ENCODE results near the gene STAP2. TPM values are rescaled to one million over a fixed set of nuclear protein-coding genes. Genes with fewer than 3 reads are reported as not detected.

The STAP2 gene, protein sequence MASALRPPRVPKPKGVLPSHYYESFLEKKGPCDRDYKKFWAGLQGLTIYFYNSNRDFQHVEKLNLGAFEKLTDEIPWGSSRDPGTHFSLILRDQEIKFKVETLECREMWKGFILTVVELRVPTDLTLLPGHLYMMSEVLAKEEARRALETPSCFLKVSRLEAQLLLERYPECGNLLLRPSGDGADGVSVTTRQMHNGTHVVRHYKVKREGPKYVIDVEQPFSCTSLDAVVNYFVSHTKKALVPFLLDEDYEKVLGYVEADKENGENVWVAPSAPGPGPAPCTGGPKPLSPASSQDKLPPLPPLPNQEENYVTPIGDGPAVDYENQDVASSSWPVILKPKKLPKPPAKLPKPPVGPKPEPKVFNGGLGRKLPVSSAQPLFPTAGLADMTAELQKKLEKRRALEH
- 2.6 TPM in 2 replicates for total RNA-seq (2014; rRNA removed; shearing (Covaris generic))
- 10.9 and 19.5 TPM in 2 replicates for polyA plus RNA-seq (2014; cell fraction: nucleus; rRNA removed)

DNA sequence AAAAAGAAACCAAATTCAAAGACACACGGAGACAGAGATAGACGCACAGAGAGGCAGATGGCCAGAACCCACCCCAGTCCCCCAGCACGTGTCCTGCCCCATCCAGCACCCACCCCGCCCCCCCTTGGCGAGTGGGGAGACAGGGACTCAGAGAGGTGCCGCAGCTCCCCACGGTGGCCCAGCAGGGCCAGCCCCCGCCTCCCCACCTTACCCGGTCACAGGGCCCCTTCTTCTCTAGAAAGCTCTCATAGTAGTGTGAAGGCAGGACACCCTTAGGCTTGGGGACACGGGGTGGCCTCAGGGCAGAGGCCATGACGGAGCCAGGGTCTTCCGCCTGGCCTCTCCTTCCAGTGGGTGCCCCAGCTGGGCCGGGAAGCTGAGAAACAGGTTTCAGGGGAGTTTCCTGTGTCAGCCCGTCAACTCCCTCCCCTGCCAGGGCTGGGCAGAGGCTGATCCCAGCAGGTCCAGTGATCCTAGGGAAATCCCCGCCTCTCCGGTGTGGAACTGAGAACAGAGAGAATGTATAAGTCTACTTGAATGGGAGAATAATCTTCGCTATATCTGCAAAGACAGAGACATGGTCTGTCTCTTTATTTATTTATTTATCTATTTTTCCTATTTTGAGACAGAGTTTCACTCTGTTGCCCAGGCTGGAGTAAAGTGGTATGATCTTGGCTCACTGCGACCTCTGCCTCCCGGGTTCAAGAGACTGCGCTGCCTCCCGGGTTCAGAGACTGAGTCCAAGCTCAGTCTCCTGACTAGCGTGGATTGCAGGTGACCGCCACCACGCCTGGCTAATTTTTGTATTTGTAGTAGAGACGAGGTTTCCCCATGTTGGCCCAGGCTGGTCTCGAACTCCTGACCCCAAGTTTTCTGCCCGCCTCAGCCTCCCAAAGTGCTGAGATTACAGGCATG, at the start of gene STAP2:
TSS of gene STAP2 (minus strand) at position 387 of the 915 bp plus-strand sequence. CDS start at position 313, 74 bp downstream.
- no peak for DNase-seq (ENCODE audit: extremely low read depth, low read depth)

DNA sequence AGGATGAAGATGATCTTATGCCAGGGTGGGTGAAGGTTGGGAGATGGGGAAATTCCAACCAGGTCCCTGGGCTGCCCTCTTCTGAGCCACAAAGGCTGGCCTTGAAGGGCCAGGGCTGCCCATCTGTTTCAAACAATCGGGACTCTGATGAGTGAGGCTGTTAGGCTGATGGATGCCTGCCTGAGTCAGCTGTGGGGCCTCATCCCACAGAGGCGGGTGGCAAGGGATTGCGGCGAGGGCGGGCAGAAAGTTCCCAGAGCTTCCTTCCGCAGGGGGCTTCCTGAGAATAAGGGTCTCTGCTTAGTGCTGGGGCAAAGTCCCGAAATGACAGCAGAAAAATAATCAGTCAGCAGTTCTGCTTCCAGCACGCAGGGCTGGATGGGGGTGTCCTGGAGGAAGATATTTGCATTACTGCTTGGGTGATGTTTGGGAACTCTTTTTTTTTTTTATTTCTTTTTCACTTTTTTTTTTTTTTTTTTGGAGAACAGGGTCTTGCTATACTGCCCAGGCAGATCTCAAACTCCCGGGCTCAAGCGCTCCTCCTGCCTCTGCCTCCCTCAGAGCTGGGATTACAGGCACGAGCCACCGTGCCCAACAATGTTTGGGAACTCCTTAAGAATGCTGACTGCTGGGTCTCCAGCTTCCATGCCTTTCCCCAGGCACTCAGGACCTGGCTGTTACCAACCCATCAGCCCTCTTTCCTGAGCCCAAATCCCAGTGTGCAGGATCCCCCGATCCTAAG, 47.6 kb upstream of the STAP2 start:
- no peak for DNase-seq (ENCODE audit: extremely low read depth, low read depth)

DNA sequence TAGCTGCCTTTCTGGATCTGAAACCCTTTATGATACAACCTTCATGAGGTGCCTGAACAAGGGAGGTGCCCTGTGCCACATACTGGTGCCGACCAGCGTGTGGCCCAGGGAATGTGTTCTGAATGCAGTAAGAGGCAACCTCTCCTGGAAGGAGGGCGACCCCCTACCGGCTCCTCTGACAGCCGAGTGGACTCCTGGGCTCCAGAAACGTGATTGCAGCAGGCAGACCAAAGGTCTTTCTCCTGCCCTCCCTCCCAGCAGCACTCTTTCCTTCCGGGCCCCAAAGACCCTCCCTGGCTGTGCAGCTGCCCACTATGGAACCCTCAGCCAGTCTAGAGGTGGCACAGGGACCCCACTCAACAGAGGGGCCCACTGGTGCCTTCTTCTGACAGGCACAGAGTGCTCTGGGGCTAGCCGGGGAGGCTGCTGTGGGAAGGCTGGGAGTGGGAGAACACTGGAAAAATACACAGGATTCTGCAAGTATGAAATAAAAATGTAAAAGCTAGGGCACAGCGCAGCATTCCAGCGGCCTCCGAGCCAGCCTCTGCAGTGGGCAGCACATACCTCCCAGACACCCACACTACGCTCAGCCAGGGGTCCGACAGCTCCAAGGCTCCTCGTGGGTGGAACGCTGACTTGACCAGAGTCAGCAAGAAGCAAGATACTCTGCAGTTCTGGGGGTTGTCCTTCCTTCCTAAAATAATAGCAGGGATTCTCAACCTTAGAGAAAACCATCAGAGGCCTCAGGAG, 46.8 kb upstream of the STAP2 start:
- DNase-seq (ENCODE audit: extremely low read depth, low read depth), result no peak

DNA sequence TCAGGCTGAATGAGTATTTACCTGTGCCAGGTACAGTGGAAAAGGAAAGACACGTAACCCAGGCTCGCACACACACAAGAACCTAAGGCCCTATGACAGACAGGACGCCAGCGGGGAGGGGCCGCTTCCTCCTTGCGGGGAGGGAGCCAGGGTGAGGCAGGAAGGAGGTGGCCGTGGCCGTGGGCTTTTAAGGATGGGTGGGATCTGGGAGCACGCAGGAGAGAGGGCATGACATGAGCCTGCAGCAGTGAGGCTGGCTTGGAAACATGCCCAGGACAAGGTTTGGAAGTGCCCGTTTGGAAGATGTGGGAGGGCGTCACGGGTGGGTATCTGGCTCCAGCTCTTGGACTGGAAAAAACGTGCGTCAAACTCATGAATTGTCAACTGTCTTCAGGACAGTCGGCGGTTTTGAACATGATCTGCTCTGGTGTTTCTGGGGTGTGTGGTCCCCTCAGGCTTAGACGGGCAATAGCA, 41.7 kb upstream of the STAP2 start:
- no peak for DNase-seq (ENCODE audit: extremely low read depth, low read depth)

DNA sequence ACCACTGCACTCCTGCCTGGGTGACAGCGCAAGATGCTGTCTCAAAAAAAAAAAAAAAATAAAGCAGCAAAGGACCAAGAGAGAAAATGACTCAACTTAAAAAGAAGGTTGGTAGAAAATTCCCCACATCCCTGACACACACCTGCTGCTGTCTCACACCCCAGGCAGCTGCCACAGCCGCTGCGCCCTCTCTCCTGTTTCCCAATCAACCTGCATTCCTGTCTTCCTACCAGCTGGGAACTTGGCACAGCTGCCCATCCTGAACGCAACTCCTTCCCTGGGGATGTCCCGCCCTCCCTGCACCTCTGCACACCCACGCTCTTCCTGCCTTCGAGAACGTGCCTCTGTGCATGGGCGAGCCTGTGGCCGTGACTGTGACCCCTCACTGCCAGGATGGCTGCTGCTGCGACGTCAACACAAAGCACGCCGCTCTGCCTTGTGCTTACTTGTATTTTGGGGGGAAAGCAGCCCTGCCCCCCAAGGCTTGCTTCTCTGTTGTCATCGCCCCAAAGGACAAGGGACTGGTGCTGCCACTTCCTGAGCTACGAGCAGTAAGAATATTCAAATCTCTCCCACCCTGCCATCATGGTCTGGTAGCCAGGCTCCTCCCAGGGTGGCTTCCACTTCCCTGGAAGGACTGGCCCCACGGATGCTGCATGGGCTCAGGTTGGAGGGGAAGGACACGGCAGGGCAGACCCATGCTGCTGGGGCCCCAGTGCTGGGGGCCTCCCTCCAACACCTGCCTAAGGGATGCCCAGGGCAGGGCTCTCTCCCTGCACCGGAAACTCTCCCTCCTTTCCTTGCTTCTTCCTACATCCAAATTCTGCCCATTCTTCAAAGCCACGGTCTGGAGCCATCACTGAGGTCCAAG, 41.0 kb upstream of the STAP2 start:
- DNase-seq (ENCODE audit: extremely low read depth, low read depth), result no peak

DNA sequence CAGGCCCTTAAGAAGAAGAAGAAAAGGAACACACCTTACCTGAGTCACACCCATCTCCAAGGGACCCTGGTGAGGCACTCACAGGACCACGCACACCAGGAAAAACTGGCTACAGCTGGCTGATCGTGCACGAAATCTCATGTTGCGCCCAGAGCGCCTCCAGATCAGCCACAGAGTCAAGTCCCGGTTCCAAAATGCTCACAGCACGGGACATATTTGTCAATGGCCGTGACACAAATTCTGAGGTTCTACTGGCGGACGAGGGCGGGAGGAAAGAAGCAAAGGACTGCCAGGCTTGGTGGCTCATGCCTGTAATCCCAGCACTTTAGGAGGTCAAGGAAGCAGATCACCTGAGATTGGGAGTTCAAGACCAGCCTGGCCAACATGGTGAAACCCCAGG, 40.3 kb upstream of the STAP2 start:
- no peak for DNase-seq (ENCODE audit: extremely low read depth, low read depth)

DNA sequence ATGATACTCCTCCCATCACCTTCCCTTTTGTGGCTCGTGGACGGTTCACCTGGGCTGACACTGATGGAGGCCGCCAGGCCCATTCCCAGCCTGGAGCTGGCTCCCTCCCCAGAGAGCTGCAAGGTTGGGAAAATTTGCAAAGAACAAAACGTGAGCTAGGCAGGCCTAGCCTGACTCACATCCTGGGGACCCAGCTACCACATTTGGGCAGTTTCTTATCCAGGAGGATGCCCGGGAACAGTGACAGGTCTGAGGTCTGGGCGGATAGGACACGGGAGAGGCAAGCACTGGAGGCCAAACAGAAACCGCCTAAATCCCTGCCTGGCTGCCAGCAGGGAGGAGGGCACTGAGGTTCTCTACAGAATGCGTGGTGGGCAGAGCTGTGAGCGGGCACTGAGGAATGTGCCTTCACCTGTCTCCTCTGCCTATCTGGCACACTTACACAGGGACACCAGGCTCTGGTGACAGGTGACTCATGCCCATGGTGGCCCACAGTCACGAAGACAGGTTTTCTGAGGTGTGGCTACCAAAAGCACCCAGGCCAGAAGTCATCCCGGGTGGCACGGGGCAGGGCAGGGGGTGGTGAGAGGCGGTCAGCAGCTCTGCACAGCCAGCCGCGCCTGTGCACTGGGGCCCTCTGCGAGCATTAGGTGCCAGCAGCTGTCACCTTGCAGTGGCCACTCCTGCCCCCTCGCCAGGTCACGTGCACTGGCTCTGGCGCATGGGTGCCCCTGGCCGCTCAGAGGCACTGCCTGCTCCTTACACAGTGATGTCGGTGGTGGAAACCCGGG, 38.6 kb upstream of the STAP2 start:
- no peak for DNase-seq (ENCODE audit: extremely low read depth, low read depth)

DNA sequence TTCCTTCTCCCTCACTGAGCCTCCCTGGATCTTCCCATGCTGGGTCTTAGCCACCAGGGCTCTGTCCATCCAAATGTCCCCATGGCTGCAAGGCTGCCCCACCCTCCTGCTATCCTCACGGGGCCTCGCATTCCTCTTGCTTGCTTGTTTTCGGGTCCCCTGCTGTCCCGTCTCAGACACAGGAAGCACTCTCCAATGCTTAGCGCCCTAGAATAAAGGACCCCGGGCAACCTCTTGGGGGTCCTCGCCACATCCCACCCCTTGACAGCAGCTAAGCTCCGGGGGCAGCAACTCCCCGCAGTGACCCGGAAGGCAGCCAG, 38.0 kb upstream of the STAP2 start:
- DNase-seq (ENCODE audit: extremely low read depth, low read depth), result no peak

DNA sequence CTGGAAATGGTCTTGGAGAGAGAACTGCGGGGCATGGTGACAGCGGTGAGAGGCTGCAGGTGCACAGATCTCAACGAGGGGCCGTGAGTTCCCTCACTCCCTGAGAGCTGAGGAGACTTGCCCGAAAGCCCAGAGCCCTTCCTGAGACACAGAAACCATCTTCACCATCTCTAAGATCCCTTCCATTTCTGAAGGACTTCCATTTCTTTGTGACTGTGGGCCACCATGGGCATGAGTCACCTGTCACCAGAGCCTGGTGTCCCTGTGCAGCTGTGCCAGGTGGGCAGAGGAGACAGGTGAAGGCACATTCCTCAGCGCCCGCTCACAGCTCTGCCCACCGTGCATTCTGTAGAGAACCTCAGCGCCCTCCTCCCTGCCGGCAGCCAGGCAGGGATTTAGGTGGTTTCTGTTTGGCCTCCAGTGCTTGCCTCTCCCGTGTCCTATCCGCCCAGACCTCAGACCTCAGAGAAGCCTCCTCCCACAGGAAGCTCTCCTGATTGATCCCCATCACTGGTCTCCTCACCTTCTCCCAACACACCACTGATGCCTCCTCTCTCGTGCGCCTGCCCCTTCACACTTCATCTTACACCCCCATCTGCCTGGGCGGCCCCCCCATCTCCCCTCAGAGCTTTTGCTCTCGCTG, 37.5 kb upstream of the STAP2 start:
- no peak for DNase-seq (ENCODE audit: extremely low read depth, low read depth)

DNA sequence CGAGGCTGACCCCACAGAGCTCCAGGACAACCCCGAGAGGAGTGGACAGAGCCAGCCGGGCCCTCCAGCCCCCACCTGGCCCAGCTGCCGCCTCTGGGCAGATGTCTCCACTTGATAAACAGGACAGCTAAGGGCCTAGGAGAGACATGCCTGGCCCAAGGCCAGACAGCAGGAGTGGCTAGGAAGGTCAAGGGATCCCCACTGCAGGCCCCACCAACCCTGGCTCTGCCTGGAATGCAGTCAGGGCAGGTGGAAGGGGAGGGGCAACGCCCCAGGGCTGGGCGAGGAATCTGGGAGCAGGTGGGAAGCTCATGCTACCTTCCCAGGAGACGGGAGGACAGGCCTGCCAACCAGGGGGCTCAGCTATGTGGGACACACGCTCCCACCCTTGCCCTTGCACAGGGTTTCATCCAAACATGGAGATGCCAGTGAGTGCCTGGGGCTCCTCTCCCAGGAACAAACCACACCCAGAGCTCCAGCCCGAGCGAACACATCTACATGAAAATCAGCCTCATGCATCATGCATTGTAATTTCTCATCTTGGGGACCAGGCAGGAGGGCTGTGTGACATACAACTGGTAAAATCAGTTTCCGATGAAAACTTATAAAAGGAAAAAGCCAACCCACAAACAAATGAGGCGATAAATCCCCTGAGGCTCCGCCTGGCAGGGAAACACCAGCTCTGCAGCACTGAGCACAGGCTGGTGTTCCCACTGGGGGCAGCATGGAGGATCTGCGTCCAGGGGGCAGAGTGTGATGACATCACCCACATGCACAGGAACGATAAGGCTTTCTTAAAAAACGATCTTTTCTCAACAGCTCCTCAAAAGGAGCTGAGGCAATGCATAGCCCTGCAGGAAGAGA, 36.8 kb upstream of the STAP2 start:
- peak; percentile 64 for DNase-seq (ENCODE audit: extremely low read depth, low read depth)

DNA sequence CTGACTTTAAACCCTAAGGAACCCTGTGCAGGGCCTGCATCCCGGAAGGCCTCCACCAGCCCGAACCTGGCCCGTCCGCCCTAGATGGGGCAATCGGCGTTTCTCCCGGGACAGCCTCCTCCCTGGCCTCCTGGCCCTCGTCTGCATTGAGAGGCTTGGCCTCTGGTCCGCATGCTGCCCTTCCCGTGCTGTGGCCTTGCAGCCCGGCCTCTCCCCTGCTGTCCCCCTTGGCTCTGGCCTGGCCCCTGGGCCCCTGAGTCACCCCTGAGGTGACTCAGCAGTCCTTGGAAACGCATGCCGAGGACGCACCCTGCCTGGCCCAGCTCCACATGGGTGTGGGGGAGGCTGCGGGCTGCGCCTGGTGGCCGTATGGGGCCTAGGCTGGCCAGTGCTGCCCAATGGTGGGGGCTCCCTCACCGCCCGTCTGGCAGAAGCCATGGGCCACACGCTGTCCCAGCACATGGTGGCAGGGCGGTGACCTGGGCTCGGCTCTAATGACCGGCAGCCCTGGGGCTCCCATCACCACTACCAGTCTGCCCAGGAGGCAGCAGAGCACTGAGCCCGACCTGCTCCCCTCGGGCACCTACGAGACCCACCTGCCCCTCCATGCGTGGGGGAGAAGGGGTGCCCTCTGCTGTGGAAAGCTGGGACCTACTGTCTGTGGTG, 36.0 kb upstream of the STAP2 start:
- DNase-seq (ENCODE audit: extremely low read depth, low read depth), result peak; percentile 85

DNA sequence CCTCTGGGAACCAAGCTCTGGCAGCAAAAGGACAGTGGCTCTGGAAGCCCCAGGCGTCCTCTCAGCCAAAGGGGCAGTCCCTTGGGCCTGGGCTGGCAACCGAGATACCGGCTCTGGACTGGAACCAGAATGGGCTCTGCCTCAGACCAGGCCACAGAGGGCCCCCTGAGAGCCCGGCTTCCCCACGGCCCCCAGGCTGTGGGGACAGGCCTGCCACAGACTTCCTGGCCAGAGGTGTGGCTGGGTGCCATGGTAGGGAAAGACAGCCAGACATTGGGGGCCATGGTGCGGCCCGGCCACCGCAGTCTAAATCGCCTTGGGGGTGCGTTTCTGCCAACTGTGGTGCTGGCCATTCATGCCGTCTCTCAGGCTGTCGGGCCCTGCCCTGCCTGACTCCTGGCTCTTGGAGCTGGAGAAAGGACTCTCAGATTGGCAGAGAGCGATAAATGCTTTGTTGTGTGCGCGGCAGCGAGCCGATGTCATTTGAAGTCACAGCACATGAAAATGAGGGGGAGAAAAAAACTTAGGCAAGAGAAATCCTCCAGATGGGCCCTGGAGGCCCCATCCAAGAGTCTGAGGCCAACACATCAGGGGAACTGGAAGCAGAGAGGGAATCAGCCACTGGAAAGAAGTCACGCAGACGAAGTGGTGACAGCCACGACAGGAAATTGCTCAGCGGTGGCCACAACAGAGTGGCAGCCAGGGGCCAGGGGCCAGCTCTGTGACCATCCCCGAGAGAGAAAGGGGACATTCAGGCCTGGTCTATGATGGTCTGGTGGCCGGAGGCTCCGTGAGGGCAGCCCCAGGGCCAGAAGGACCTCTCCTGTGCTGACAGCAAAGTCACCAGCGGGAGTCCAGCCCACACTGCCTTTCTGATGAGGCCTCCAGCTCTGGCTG, 35.2 kb upstream of the STAP2 start:
- peak; percentile 11 for DNase-seq (ENCODE audit: extremely low read depth, low read depth)

DNA sequence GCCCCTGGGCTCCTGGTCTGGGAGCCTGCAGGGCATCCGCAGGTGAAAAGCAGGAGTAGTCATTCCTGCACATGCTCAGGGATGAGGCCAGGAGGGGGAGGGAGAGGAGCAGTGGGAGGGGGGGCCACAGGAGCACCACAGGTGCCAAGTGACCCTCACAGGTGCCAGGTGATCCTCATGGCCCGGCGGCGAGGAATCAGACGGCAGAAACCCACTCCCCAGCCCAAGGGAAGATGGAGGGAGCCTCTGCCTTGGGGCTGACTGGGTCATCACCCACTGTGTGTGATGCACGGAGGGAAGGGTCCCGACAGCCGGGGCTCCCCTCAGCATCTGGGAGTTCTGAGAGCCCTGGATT, 34.4 kb upstream of the STAP2 start:
- DNase-seq (ENCODE audit: extremely low read depth, low read depth), result no peak

DNA sequence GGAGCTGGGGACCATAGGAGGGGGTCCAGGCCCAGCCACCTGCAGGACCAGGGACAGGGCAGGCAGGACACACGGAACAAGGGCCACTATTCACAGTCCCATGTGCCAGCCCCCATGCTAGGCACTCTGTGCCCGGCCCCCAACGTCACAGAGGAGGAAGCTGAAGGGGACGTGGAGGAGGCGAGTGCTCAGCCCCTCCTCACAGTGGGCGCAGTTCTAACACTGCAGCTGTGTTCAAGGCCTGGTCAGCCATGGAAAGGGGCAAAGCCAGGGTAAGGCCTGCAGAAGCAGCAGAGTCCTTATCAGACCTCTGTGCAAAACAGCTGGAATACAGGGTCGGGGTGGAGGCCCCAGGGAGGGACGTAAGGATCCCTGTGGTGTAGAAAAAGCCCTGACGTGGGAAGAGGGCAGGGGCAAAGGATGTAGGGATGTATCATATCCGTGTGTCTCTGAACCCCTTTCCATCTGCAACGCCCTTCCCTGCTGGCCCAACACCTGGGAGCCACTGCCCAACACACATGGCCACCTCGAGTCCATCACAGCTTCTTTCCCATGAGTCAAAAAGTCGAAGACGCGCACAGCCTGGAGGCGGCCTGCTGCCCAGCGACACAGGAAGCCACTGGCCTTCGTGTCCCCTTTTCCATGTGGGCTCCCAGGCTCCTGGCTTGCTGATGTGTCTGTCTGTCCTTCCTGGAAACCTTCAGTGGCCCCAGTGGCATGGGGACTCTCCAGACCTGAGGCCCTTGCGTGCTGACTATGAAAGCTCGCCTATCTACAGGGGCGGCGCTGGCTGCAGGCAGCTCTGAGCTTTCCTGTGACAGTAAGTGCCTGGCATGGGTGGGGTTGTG, 33.8 kb upstream of the STAP2 start:
- DNase-seq (ENCODE audit: extremely low read depth, low read depth), result no peak
